Calu3 (cell line): ENCODE measurements around the gene SAMD8. TPM values are rescaled to one million over a fixed set of nuclear protein-coding genes. Genes with fewer than 3 reads are reported as not detected.
"Not testable (repeated sequence)": the region's sequence is repeated elsewhere in the genome, so short reads cannot be mapped to it uniquely, and the experiment has no call there.

Source experiments
- BruUV-seq: library from RNA; stranded (reverse); fragments of 400-500 nt; replicated peaks from 2 replicates; lab custom pipeline; 2021; lab: Mats Ljungman, UMichigan
- CTCF ChIA-PET: fragments of 300-600 bp; sonication (Branson Sonifier 250); formaldehyde crosslinking; loops from one replicate; lab custom pipeline; 2022; ENCODE audit warnings: antibody characterized with exemption; lab: Charles Lee
- DNase-seq: peaks from one replicate; pipeline ENCODE4 v3.0.0; 2022
- H3K27ac Mint-ChIP-seq: one replicate; pipeline ENCODE4 v1.8.0; 2022; ENCODE audit warnings: mixed read lengths; ENCODE audit not compliant: unreplicated experiment
- H3K27me3 Mint-ChIP-seq: one replicate; pipeline ENCODE4 v1.8.0; 2022; ENCODE audit warnings: mixed read lengths; ENCODE audit not compliant: unreplicated experiment
- H3K36me3 Mint-ChIP-seq: one replicate; pipeline ENCODE4 v1.8.0; 2022; ENCODE audit warnings: mild to moderate bottlenecking, moderate library complexity, mixed read lengths; ENCODE audit not compliant: insufficient read depth, unreplicated experiment
- H3K4me1 Mint-ChIP-seq: one replicate; pipeline ENCODE4 v1.8.0; 2022; ENCODE audit warnings: mild to moderate bottlenecking, low read depth, mixed read lengths; ENCODE audit not compliant: unreplicated experiment
- H3K4me3 Mint-ChIP-seq: one replicate; pipeline ENCODE4 v1.8.0; 2022; ENCODE audit warnings: mild to moderate bottlenecking, low read depth, moderate library complexity, mixed read lengths; ENCODE audit not compliant: unreplicated experiment
- H3K9me3 Mint-ChIP-seq: one replicate; pipeline ENCODE4 v1.8.0; 2022; ENCODE audit warnings: low read depth, mixed read lengths; ENCODE audit not compliant: unreplicated experiment
- intact Hi-C: fragments of 100-400 bp; cut with micrococcal nuclease; formaldehyde crosslinking; loops from one replicate; pipeline ENCODE4 v1.10.0; 2022; ENCODE audit not compliant: unreplicated experiment
- total RNA-seq: library from RNA; stranded (reverse); gene quantifications from 2 replicates; pipeline ENCODE4 v1.2.3, GENCODE V29; 2022
- TF ChIP-seq, protein P1 (sequence below): fragments of 200-600 bp; IDR thresholded peaks from one replicate; pipeline ENCODE4 v1.8.0; 2022; ENCODE audit warnings: antibody characterized with exemption; ENCODE audit not compliant: unreplicated experiment

The SAMD8 gene
- total RNA-seq, 1 experiment from 2014 or later = 19.9 TPM

- DNase-seq = no peak
- H3K9me3 Mint-ChIP-seq = no peaks in the 10 kb centered on the region
- no TSS peak for BruUV-seq
- H3K27me3 Mint-ChIP-seq = no peaks in the 10 kb centered on the region
- H3K27ac Mint-ChIP-seq = no peak overlapping the region
- CTCF ChIA-PET = interaction anchor here (0.9 kb wide), 1 partner anchor 16 kb away, joined by 6 read pairs; no protein-coding TSS in a partner anchor
- no peak overlapping the region for H3K4me3 Mint-ChIP-seq
- TF ChIP-seq, protein P1, sequence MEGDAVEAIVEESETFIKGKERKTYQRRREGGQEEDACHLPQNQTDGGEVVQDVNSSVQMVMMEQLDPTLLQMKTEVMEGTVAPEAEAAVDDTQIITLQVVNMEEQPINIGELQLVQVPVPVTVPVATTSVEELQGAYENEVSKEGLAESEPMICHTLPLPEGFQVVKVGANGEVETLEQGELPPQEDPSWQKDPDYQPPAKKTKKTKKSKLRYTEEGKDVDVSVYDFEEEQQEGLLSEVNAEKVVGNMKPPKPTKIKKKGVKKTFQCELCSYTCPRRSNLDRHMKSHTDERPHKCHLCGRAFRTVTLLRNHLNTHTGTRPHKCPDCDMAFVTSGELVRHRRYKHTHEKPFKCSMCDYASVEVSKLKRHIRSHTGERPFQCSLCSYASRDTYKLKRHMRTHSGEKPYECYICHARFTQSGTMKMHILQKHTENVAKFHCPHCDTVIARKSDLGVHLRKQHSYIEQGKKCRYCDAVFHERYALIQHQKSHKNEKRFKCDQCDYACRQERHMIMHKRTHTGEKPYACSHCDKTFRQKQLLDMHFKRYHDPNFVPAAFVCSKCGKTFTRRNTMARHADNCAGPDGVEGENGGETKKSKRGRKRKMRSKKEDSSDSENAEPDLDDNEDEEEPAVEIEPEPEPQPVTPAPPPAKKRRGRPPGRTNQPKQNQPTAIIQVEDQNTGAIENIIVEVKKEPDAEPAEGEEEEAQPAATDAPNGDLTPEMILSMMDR = no peak
- H3K4me1 Mint-ChIP-seq = peaks cover 8% of the 10 kb centered on the region
- intact Hi-C loops = no loop called here
- H3K36me3 Mint-ChIP-seq = no peaks in the 10 kb centered on the region
Measured at GRCh38 chr10:75195035-75195763, 83.7 kb downstream of the SAMD8 start.

DNA sequence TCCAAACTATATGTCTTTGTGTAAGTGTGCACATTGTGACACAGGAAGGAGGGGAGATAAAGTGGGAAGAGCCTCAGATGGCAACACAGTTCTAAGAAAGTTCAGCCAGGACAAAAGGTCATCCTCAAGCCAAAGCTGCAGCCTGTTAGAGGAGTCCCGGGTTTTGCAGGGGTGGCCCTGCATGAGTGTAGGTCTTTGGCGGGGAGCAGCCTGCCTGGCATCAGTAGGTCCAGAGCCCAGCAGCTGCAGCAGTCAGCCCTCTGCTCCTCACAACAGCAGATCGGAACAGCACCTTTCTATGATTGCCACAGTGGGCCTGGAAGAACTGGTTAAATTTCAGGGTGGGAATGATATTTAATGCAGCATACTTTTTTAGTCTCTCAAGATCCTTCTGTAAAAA, 85.6 kb downstream of the SAMD8 start:
- CTCF ChIA-PET = interaction anchor here (0.7 to 2.4 kb wide), 4 partner anchors 9 to 38 kb away, joined by 3 to 7 read pairs (median 4); partner anchors contain the start of gene COMTD1
- intact Hi-C loops = no loop called here

GRCh38 chr10:75197906-75198305, 86.5 kb downstream of the SAMD8 start:
- CTCF ChIA-PET = interaction anchor here (0.8 to 2.4 kb wide), 3 partner anchors 8 to 38 kb away, joined by 3 to 7 read pairs (median 3); partner anchors contain the start of gene COMTD1
- Mint-ChIP-seq H3K27me3 (no peaks in the 10 kb centered on the region), H3K4me3 (no peak overlapping the region), H3K36me3 (no peaks in the 10 kb centered on the region), H3K27ac (no peak overlapping the region), H3K9me3 (no peaks in the 10 kb centered on the region), H3K4me1 (peaks cover 16% of the 10 kb centered on the region)
- BruUV-seq = no TSS peak
- no peak for DNase-seq
- intact Hi-C loops = no loop called here
- TF ChIP-seq, protein P1 = no peak

More for the DNA sequence above, 85.6 kb downstream of the SAMD8 start:
- no peak overlapping the region for H3K27ac Mint-ChIP-seq
- no peak overlapping the region for H3K4me3 Mint-ChIP-seq
- no peaks in the 10 kb centered on the region for H3K36me3 Mint-ChIP-seq
- BruUV-seq = no TSS peak
- H3K9me3 Mint-ChIP-seq = no peaks in the 10 kb centered on the region
- H3K27me3 Mint-ChIP-seq = no peaks in the 10 kb centered on the region
- TF ChIP-seq, protein P1 = no peak
- no peak for DNase-seq
- H3K4me1 Mint-ChIP-seq = peaks cover 11% of the 10 kb centered on the region

- DNase-seq, H3K27me3 Mint-ChIP-seq, H3K27ac Mint-ChIP-seq, BruUV-seq, H3K36me3 Mint-ChIP-seq, intact Hi-C loops, H3K4me3 Mint-ChIP-seq, H3K9me3 Mint-ChIP-seq: not testable (repeated sequence)
- peaks cover 17% of the 10 kb centered on the region for H3K4me1 Mint-ChIP-seq
- CTCF ChIA-PET = interaction anchor here (0.6 to 2.7 kb wide), 2 partner anchors 11 to 26 kb away, joined by 3 to 5 read pairs; partner anchors contain the start of gene VDAC2
Measured at GRCh38 chr10:75199949-75200348, 88.5 kb downstream of the SAMD8 start.
